ENCODE measurements around the gene OR5A2. TPM values are rescaled to one million over a fixed set of nuclear protein-coding genes. Genes with fewer than 3 reads are reported as not detected.
A peak's percentile ranks its signal among the peaks of the same experiment; 100 is the strongest.

OR5A2 gene
- total RNA-seq, 4 donors from 2014 or later, result not detected

GRCh38 chr11:59429924-59430516 lies 3.8 kb upstream of the OR5A2 start:
- no peaks in the 10 kb centered on the region for H3K36me3 ChIP-seq
- TF ChIP-seq, protein P1, sequence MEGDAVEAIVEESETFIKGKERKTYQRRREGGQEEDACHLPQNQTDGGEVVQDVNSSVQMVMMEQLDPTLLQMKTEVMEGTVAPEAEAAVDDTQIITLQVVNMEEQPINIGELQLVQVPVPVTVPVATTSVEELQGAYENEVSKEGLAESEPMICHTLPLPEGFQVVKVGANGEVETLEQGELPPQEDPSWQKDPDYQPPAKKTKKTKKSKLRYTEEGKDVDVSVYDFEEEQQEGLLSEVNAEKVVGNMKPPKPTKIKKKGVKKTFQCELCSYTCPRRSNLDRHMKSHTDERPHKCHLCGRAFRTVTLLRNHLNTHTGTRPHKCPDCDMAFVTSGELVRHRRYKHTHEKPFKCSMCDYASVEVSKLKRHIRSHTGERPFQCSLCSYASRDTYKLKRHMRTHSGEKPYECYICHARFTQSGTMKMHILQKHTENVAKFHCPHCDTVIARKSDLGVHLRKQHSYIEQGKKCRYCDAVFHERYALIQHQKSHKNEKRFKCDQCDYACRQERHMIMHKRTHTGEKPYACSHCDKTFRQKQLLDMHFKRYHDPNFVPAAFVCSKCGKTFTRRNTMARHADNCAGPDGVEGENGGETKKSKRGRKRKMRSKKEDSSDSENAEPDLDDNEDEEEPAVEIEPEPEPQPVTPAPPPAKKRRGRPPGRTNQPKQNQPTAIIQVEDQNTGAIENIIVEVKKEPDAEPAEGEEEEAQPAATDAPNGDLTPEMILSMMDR (IDR thresholded peaks at IDR 0.05), result peak; percentile 28 to 56 (median 35)
- no peak for TF ChIP-seq POLR2A (IDR thresholded peaks at IDR 0.05; ENCODE audit: low read depth)
- no peaks in the 10 kb centered on the region for H3K27me3 ChIP-seq
- intact Hi-C loops (cut with DNase I), result loop anchor here (10.0 kb wide), 2 partner anchors 225 to 255 kb away; partner anchors contain the start of gene DTX4
- 62% methylated on average over 4 of the region's 4 CpGs for WGBS
- no peaks in the 10 kb centered on the region for H3K9me3 ChIP-seq
- no peak for DNase-seq (ENCODE audit: extremely low spot score)
- H3K4me3 ChIP-seq, result no peak overlapping the region
- no peak overlapping the region for H3K27ac ChIP-seq (replicated peaks in 1 of 4)
- no peaks in the 10 kb centered on the region for H3K4me1 ChIP-seq

GRCh38 chr11:59427068-59427382 lies 812 bp upstream of the OR5A2 start:
- no peak for DNase-seq (ENCODE audit: extremely low spot score)
- no peaks in the 10 kb centered on the region for H3K9me3 ChIP-seq
- intact Hi-C loops (cut with DNase I), result no loop called here

GRCh38 chr11:59425131-59425530 lies 1.1 kb downstream of the OR5A2 start:
- Histone ChIP-seq H3K27ac (replicated peaks in 1 of 4) (no peak overlapping the region), H3K36me3 (no peaks in the 10 kb centered on the region), H3K4me1 (no peaks in the 10 kb centered on the region), H3K4me3 (no peak overlapping the region), H3K9me3 (no peaks in the 10 kb centered on the region), H3K27me3 (no peaks in the 10 kb centered on the region)
- intact Hi-C loops (cut with DNase I), result no loop called here
- 64% methylated on average over 4 of the region's 4 CpGs for WGBS
- DNase-seq (ENCODE audit: extremely low spot score), result no peak
- TF ChIP-seq POLR2AphosphoS5 (IDR thresholded peaks at IDR 0.05) (no peak), POLR2A (IDR thresholded peaks at IDR 0.05; ENCODE audit: low read depth) (no peak), EP300 (IDR thresholded peaks at IDR 0.05) (no peak)
- TF ChIP-seq, protein P1 (IDR thresholded peaks at IDR 0.05), result no peak

More at GRCh38 chr11:59427068-59427382, 812 bp upstream of the OR5A2 start:
- Histone ChIP-seq H3K4me3 (no peak overlapping the region), H3K27ac (replicated peaks in 1 of 4) (no peak overlapping the region), H3K4me1 (no peaks in the 10 kb centered on the region), H3K36me3 (no peaks in the 10 kb centered on the region), H3K27me3 (no peaks in the 10 kb centered on the region)
- TF ChIP-seq POLR2A (IDR thresholded peaks at IDR 0.05; ENCODE audit: low read depth), result no peak

GRCh38 chr11:59423835-59424234 lies 2.4 kb downstream of the OR5A2 start:
- TF ChIP-seq, protein P1 (IDR thresholded peaks at IDR 0.05), result no peak
- no peak for TF ChIP-seq POLR2A (IDR thresholded peaks at IDR 0.05; ENCODE audit: low read depth)
- TF ChIP-seq POLR2AphosphoS5 (IDR thresholded peaks at IDR 0.05), result no peak
- no peak for TF ChIP-seq EP300 (IDR thresholded peaks at IDR 0.05)
- 76% methylated on average over 2 of the region's 2 CpGs for WGBS
- intact Hi-C loops (cut with DNase I), result no loop called here

DNA sequence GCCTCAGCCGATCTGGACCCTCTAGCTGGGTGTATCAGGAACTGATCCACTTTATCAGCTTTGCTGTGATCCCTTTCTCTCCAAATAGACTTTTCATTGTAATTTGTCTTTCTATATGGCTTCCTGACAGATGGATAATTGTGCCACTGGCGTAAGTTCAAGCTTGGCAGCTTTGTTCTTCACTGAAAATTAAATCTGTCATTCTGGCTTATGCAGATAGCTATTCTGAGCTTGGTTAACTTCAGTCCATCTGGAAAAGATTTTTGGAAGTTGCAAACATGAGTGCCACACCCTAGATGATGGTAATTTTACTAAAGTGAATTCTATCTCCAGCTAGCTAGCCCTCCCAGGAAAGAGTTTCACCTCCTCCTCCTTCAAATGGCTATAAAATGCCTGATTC lies 8.1 kb downstream of the OR5A2 start:
- H3K4me1 ChIP-seq, result no peaks in the 10 kb centered on the region
- intact Hi-C loops (cut with DNase I), result no loop called here
- no peak overlapping the region for H3K4me3 ChIP-seq
- no peaks in the 10 kb centered on the region for H3K9me3 ChIP-seq
- H3K27me3 ChIP-seq, result no peaks in the 10 kb centered on the region
- H3K27ac ChIP-seq (replicated peaks in 1 of 4), result no peak overlapping the region
- H3K36me3 ChIP-seq, result no peaks in the 10 kb centered on the region
- TF ChIP-seq POLR2A (IDR thresholded peaks at IDR 0.05; ENCODE audit: low read depth), result no peak
- TF ChIP-seq, protein P1 (IDR thresholded peaks at IDR 0.05), result no peak
- TF ChIP-seq EP300 (IDR thresholded peaks at IDR 0.05), result no peak
- TF ChIP-seq POLR2AphosphoS5 (IDR thresholded peaks at IDR 0.05), result no peak
- no peak for DNase-seq (ENCODE audit: extremely low spot score)
- WGBS, result 67% methylated on average over 2 of the region's 2 CpGs

More at GRCh38 chr11:59423835-59424234, 2.4 kb downstream of the OR5A2 start:
- DNase-seq (ENCODE audit: extremely low spot score), result no peak
- no peak overlapping the region for H3K27ac ChIP-seq (replicated peaks in 1 of 4)
- no peaks in the 10 kb centered on the region for H3K4me1 ChIP-seq
- no peaks in the 10 kb centered on the region for H3K27me3 ChIP-seq
- no peak overlapping the region for H3K4me3 ChIP-seq
- no peaks in the 10 kb centered on the region for H3K36me3 ChIP-seq
- no peaks in the 10 kb centered on the region for H3K9me3 ChIP-seq

All from esophagus muscularis mucosa (tissue), 4 donors.